Stimulated activated naive CD8-positive, alpha-beta T cell treated with anti-CD3 and anti-CD28 coated beads, Interleukin-15, amount 100 ng/mL, for 72 hours (primary cell): ENCODE measurements around the gene GABBR2.

Experiments used
- ATAC-seq: fragments of 150-1000 bp; cut with Tn5 transposase; 2 replicates; pipeline ENCODE4 v1.10.0; 2021; ENCODE audit warnings: mild to moderate bottlenecking, moderate library complexity
- DNase-seq, 2 donors: peaks; one replicate each; pipeline ENCODE4 v3.0.0; 2021 to 2022
- H3K27ac Mint-ChIP-seq, 2 donors: one replicate each; pipeline ENCODE4 v1.8.0; 2022; ENCODE audit warnings: mild to moderate bottlenecking in 2 of 2, mixed read lengths in 2 of 2, moderate library complexity in 2 of 2
- H3K27me3 Mint-ChIP-seq: one replicate; pipeline ENCODE4 v1.8.0; 2022; ENCODE audit warnings: mixed read lengths
- H3K4me1 Mint-ChIP-seq: one replicate; pipeline ENCODE4 v1.8.0; 2022; ENCODE audit warnings: mild to moderate bottlenecking, mixed read lengths
- H3K4me3 Mint-ChIP-seq, 2 donors: one replicate each; pipeline ENCODE4 v1.8.0; 2022; ENCODE audit warnings: mild to moderate bottlenecking in 2 of 2, mixed read lengths in 2 of 2, moderate library complexity in 1 of 2
- H3K9me3 Mint-ChIP-seq, 2 donors: one replicate each; pipeline ENCODE4 v1.8.0; 2022; ENCODE audit warnings: mixed read lengths in 2 of 2

GABBR2 gene

DNA sequence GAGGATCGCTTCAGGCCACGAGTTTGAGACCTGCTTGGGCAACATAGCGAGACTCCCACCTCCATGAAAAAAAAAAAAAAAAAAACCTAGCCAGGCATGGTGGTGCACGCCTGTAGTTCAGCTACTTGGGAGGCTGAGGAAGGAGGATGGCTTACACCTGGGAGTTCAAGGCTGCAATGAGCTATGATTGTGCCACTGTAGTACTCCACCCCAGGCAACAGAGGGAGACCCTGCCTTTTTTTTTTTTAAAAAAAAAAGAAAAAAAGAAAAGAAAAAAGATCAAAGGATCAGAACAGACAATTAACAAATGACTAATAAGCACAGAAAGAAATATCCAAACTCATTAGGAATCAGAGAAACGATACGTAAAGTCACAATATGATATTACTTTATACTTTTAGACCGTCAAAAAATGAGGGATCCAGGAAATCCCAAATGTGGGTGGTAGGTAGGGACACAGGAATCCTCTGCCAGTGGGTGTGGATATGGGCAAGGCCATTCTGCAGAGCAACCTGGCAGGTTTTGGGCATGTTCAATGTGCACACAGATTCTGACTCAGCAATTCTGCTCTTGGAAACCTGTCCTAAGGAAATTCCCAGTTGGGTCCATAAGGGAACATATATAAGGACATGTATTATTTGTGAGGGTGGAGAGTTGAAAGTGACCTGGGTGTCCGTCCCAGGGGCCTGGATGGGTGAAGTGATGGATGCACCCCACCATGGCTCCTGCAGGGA, 308.6 kb downstream of the GABBR2 start:
- H3K4me1 Mint-ChIP-seq, result no peaks in the 10 kb centered on the region
- DNase-seq, result no peak
- peak overlapping the region in 1 of 2 donors; percentile 64 for H3K27ac Mint-ChIP-seq
- no peak overlapping the region for H3K4me3 Mint-ChIP-seq
- H3K27me3 Mint-ChIP-seq, result peaks cover 19% of the 10 kb centered on the region
- no peak for ATAC-seq
- no peaks in the 10 kb centered on the region for H3K9me3 Mint-ChIP-seq

- Mint-ChIP-seq H3K27me3 (peaks cover 22% of the 10 kb centered on the region), H3K4me3 (no peak overlapping the region), H3K9me3 (peaks cover 11 to 13% of the 10 kb centered on the region in 2 donors), H3K27ac (no peak overlapping the region), H3K4me1 (peaks cover 5% of the 10 kb centered on the region)
- ATAC-seq, result no peak
- DNase-seq, result no peak
Measured at GRCh38 chr9:98396656-98397055, 312.1 kb downstream of the GABBR2 start.

GRCh38 chr9:98396236-98396635, 312.5 kb downstream of the GABBR2 start:
- Mint-ChIP-seq H3K9me3 (peaks cover 11 to 13% of the 10 kb centered on the region in 2 donors), H3K4me1 (peaks cover 9% of the 10 kb centered on the region), H3K27me3 (peaks cover 22% of the 10 kb centered on the region), H3K27ac (no peak overlapping the region), H3K4me3 (no peak overlapping the region)
- ATAC-seq (no peak), DNase-seq (no peak)

DNA sequence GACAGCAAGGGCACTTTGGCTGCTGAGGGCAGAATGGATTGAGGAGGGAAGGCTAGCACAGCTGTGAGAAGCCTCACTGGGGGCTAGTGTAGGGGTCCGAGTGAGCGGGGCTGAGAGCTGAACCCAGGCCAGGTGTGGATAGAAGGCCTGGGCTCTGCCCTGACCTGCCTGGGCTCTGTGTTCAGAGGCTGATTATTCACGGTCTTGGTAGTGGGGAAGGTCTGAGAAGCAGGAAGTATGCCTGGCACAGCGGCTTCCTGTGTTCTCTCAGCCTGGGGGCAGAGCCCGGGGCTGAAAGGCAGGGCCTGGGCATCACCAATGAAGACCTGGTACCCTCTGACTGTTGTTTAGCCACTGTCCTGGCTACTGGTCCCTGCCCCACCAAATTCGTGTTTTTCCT, 316.9 kb downstream of the GABBR2 start:
- H3K27ac Mint-ChIP-seq, result peak overlapping the region; percentile 38 to 63

GRCh38 chr9:98391406-98391805, 317.3 kb downstream of the GABBR2 start:
- DNase-seq (no peak), ATAC-seq (no peak)
- H3K4me1 Mint-ChIP-seq, result peaks cover 10% of the 10 kb centered on the region
- H3K4me3 Mint-ChIP-seq, result no peak overlapping the region
- peaks cover 8% of the 10 kb centered on the region for H3K27me3 Mint-ChIP-seq
- H3K27ac Mint-ChIP-seq, result peak overlapping the region; percentile 38 to 63
- peaks cover 11 to 13% of the 10 kb centered on the region in 2 donors for H3K9me3 Mint-ChIP-seq

More for the DNA sequence above, 316.9 kb downstream of the GABBR2 start:
- DNase-seq, result no peak
- H3K27me3 Mint-ChIP-seq, result peaks cover 8% of the 10 kb centered on the region
- peaks cover 11 to 13% of the 10 kb centered on the region in 2 donors for H3K9me3 Mint-ChIP-seq
- H3K4me1 Mint-ChIP-seq, result peaks cover 10% of the 10 kb centered on the region
- no peak overlapping the region for H3K4me3 Mint-ChIP-seq
- ATAC-seq, result peak; percentile 60

- Mint-ChIP-seq H3K9me3 (no peaks in the 10 kb centered on the region), H3K4me3 (no peak overlapping the region), H3K27me3 (no peaks in the 10 kb centered on the region), H3K27ac (no peak overlapping the region), H3K4me1 (no peaks in the 10 kb centered on the region)
- DNase-seq, result no peak
- no peak for ATAC-seq
Measured at GRCh38 chr9:98385751-98386150, 323.0 kb downstream of the GABBR2 start.

DNA sequence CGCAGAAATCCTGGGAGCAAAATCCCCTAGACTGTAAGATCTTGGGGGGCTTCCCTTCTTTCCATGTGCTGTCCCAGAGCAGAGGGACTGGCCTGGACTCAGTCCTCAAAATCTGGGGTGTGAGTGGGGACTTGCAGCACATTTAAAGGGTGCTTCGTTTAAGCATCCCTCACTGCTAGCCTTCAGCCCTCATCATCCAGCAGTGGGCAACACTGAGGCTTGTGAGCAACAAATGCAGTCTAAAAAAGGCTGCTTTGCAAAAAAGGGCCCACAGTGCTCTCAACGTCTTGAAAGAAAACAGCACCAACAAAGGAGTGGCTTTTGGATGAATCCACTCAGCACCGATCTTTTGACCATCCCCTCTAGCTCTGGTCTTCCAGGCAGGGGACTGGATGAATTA, 325.0 kb downstream of the GABBR2 start:
- Mint-ChIP-seq H3K27me3 (no peaks in the 10 kb centered on the region), H3K4me3 (no peak overlapping the region), H3K9me3 (no peaks in the 10 kb centered on the region), H3K4me1 (no peaks in the 10 kb centered on the region), H3K27ac (no peak overlapping the region)
- no peak for ATAC-seq
- DNase-seq, result no peak

- DNase-seq (no peak), ATAC-seq (no peak)
- H3K27ac Mint-ChIP-seq, result no peak overlapping the region
- no peaks in the 10 kb centered on the region for H3K27me3 Mint-ChIP-seq
- no peaks in the 10 kb centered on the region for H3K4me1 Mint-ChIP-seq
- no peak overlapping the region for H3K4me3 Mint-ChIP-seq
- H3K9me3 Mint-ChIP-seq, result no peaks in the 10 kb centered on the region
Measured at GRCh38 chr9:98381311-98382103, 327.2 kb downstream of the GABBR2 start.

- no peaks in the 10 kb centered on the region for H3K4me1 Mint-ChIP-seq
- H3K9me3 Mint-ChIP-seq, result no peaks in the 10 kb centered on the region
- no peaks in the 10 kb centered on the region for H3K27me3 Mint-ChIP-seq
- ATAC-seq, result no peak
- H3K4me3 Mint-ChIP-seq, result no peak overlapping the region
- DNase-seq, result no peak
- H3K27ac Mint-ChIP-seq, result no peak overlapping the region
Measured at GRCh38 chr9:98380065-98380681, 328.6 kb downstream of the GABBR2 start.

DNA sequence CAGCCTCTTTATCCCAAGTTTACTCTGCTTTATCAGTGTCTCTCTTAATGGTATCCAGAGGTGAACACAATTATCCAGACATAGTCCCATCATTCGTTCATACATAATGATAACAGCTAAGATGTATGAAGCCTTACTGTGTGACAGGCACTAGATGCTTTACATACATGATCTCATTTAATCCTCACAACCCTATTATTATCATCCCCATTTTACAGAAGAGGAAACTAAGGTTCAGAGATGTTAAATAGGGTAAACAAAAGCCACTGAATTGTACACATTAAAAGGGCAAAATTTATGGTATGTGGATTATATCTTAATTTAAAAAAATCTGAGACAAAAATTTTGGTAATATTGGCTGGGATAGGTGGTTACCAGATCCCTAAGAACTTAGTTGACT, 329.2 kb downstream of the GABBR2 start:
- no peak overlapping the region for H3K4me3 Mint-ChIP-seq

DNA sequence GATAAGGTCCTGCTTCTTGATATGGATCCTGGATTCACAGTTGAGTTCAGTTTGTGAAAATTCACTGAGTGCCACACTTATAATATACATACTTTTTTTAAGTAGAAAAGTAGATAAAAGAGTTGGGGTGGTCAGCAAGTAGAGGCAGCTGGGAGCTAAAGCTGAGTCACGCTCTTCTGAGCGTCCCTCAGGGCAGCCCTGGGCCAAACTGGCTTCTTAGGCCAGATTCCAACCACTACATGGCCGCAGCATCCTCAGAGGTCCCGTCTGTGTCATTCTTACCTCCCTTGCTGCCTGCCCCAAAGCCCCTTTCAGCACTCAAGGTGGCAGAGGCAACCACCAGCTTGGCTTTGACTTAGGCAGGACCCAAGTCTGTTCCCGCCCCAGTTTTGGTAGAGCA, 329.9 kb downstream of the GABBR2 start:
- Mint-ChIP-seq H3K9me3 (no peaks in the 10 kb centered on the region), H3K27ac (no peak overlapping the region), H3K27me3 (no peaks in the 10 kb centered on the region), H3K4me1 (no peaks in the 10 kb centered on the region), H3K4me3 (no peak overlapping the region)
- no peak for ATAC-seq
- no peak for DNase-seq

More for the DNA sequence above, 329.2 kb downstream of the GABBR2 start:
- Mint-ChIP-seq H3K4me1 (no peaks in the 10 kb centered on the region), H3K9me3 (no peaks in the 10 kb centered on the region), H3K27me3 (no peaks in the 10 kb centered on the region), H3K27ac (no peak overlapping the region)
- no peak for ATAC-seq
- DNase-seq, result no peak

DNA sequence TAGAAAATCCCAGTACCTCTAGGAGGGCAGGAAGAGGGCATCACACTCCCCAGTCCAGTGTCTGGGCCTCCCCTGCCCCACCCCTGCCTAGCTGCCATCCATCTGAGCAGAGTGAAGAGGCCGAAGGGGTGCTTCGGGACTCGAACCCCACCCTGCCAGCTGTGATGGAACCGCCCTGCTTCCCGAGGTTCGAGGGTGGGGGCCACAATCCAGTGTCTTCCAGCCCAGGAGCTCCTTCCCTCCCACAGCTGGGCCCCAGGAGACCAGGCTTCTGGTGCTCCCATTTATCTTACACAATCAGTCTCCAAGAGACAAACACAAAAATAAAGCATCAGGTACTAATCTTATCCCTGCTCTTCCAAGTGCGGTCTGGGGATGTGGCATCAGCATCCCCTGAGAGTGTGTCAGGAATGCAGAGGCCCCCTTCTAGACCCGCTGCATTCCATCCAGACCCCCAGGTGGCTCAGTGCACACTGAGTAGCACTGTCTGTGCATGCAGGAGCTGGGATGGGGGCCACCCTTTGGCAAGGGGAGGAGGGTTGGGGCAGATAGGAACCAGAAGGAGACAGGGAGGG, 330.4 kb downstream of the GABBR2 start:
- Mint-ChIP-seq H3K4me1 (no peaks in the 10 kb centered on the region), H3K27ac (no peak overlapping the region), H3K27me3 (no peaks in the 10 kb centered on the region), H3K9me3 (no peaks in the 10 kb centered on the region), H3K4me3 (no peak overlapping the region)
- ATAC-seq, result no peak
- DNase-seq, result no peak

- ATAC-seq (no peak), DNase-seq (no peak)
- no peaks in the 10 kb centered on the region for H3K4me1 Mint-ChIP-seq
- H3K4me3 Mint-ChIP-seq, result no peak overlapping the region
- no peaks in the 10 kb centered on the region for H3K9me3 Mint-ChIP-seq
- no peaks in the 10 kb centered on the region for H3K27me3 Mint-ChIP-seq
- peak overlapping the region in 1 of 2 donors; percentile 3 for H3K27ac Mint-ChIP-seq
Measured at GRCh38 chr9:98375138-98375726, 333.5 kb downstream of the GABBR2 start.

- ATAC-seq (no peak), DNase-seq (no peak)
- H3K4me3 Mint-ChIP-seq, result no peak overlapping the region
- no peaks in the 10 kb centered on the region for H3K9me3 Mint-ChIP-seq
- no peaks in the 10 kb centered on the region for H3K4me1 Mint-ChIP-seq
- peak overlapping the region in 1 of 2 donors; percentile 30 for H3K27ac Mint-ChIP-seq
- no peaks in the 10 kb centered on the region for H3K27me3 Mint-ChIP-seq
Measured at GRCh38 chr9:98374385-98375051, 334.2 kb downstream of the GABBR2 start.

DNA sequence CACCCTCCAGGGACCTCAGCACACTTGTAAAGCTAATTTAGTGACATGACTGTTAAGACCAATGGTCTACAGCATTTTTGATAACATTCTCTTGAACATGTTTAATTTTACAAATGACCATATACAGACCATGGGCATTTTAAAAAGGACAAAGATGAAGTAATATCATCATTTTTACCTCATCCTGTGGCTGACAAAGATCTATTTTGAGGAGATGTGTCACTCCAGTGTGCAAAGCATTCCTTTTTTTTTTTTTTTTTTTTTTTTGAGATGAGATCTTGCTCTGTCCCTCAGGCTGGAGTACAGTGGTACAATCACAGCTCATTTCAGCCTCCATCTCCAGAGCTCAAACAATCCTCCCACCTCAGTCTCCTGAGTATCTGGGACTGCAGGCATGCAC, 335.1 kb downstream of the GABBR2 start:
- no peaks in the 10 kb centered on the region for H3K4me1 Mint-ChIP-seq
- H3K27me3 Mint-ChIP-seq, result no peaks in the 10 kb centered on the region
- H3K27ac Mint-ChIP-seq, result peak overlapping the region in 1 of 2 donors; percentile 23
- ATAC-seq (no peak), DNase-seq (no peak)
- H3K4me3 Mint-ChIP-seq, result no peak overlapping the region
- H3K9me3 Mint-ChIP-seq, result no peaks in the 10 kb centered on the region
